Liver (tissue), 9 donors: ENCODE data around the gene FREY1. TPM values are rescaled to one million over a fixed set of nuclear protein-coding genes. Genes with fewer than 3 reads are reported as not detected.

Experiments used
- DNase-seq: peaks from one replicate; pipeline ENCODE4 v3.0.0-alpha.2; 2017; ENCODE audit warnings: low spot score
- H3K27ac ChIP-seq, 2 donors: one replicate each; pipeline ENCODE4 v1.7.0; 2013; ENCODE audit warnings: inconsistent platforms in 2 of 2, low read length in 2 of 2, control low read depth in 1 of 2, low read depth in 1 of 2, mild to moderate bottlenecking in 1 of 2
- H3K27me3 ChIP-seq, 4 donors: one replicate each; pipeline versions ENCODE4 v1.6.1 to v1.7.0; 2013; ENCODE audit warnings: low read length in 3 of 4, inconsistent platforms in 1 of 4, mild to moderate bottlenecking in 1 of 4, moderate library complexity in 1 of 4; ENCODE audit not compliant: control insufficient read depth in 4 of 4, insufficient read depth in 4 of 4
- H3K36me3 ChIP-seq, 4 donors: one replicate each; pipeline versions ENCODE4 v1.6.1 to v1.7.0; 2013; ENCODE audit warnings: low read length in 3 of 4, mild to moderate bottlenecking in 3 of 4, low read depth in 1 of 4, moderate library complexity in 1 of 4; ENCODE audit not compliant: control insufficient read depth in 4 of 4, insufficient read depth in 3 of 4
- H3K4me1 ChIP-seq, 4 donors: one replicate each; pipeline versions ENCODE4 v1.6.1 to v1.7.0; 2013; ENCODE audit warnings: low read length in 3 of 4, mild to moderate bottlenecking in 3 of 4, moderate library complexity in 1 of 4; ENCODE audit not compliant: control insufficient read depth in 4 of 4, insufficient read depth in 4 of 4
- H3K4me3 ChIP-seq, 3 donors: one replicate each; pipeline versions ENCODE4 v1.6.1 to v1.7.0; 2013; ENCODE audit warnings: low read length in 3 of 3, control low read depth in 1 of 3, low read depth in 1 of 3, mild to moderate bottlenecking in 1 of 3
- H3K9ac ChIP-seq, 2 donors: one replicate each; pipeline ENCODE4 v1.7.0; 2013; ENCODE audit warnings: low read length in 2 of 2, mild to moderate bottlenecking in 2 of 2, moderate library complexity in 2 of 2, control low read depth in 1 of 2, low read depth in 1 of 2
- H3K9me3 ChIP-seq, 4 donors: one replicate each; pipeline versions ENCODE4 v1.6.1 to v1.7.0; 2013; ENCODE audit warnings: low read length in 3 of 4; ENCODE audit not compliant: control insufficient read depth in 4 of 4
- ATF3 ChIP-seq: IDR thresholded peaks from 2 replicates; pipeline ENCODE4 v1.6.1; 2016; ENCODE audit warnings: antibody characterized with exemption
- CTCF ChIP-seq: fragments of 150-350 bp; IDR thresholded peaks from 2 replicates; pipeline ENCODE4 v1.5.1; 2017; ENCODE audit warnings: improper control_type of control experiment, low read depth, low read length; ENCODE audit not compliant: missing input control
- EGR1 ChIP-seq, 2 donors: IDR thresholded peaks; 2 replicates each; pipeline ENCODE4 v1.6.1; 2016 to 2018; ENCODE audit warnings: antibody characterized with exemption in 2 of 2, low read depth in 2 of 2
- FOXA1 ChIP-seq: IDR thresholded peaks from 2 replicates; pipeline ENCODE4 v1.6.1; 2016; ENCODE audit warnings: antibody characterized with exemption
- FOXA2 ChIP-seq: IDR thresholded peaks from 2 replicates; pipeline ENCODE4 v1.6.1; 2016; ENCODE audit warnings: antibody characterized with exemption
- GABPA ChIP-seq, 2 donors: IDR thresholded peaks in 1 of 2; conservative IDR thresholded peaks in 1 of 2; 2 replicates each; pipeline ENCODE4 v1.6.1; 2016; ENCODE audit warnings: antibody characterized with exemption in 2 of 2, mild to moderate bottlenecking in 1 of 2, moderate library complexity in 1 of 2
- HNF4A ChIP-seq, 2 donors: conservative IDR thresholded peaks; 2 replicates each; pipeline ENCODE4 v1.6.1; 2016; ENCODE audit warnings: antibody characterized with exemption in 2 of 2, mild to moderate bottlenecking in 2 of 2
- HNF4G ChIP-seq: IDR thresholded peaks from 2 replicates; pipeline ENCODE4 v1.6.1; 2016; ENCODE audit warnings: antibody characterized with exemption
- JUND ChIP-seq, 2 donors: IDR thresholded peaks; 2 replicates each; pipeline ENCODE4 v1.6.1; 2016; ENCODE audit warnings: antibody characterized with exemption in 2 of 2
- NR2F2 ChIP-seq: IDR thresholded peaks from 2 replicates; pipeline ENCODE4 v1.6.1; 2016; ENCODE audit warnings: antibody characterized with exemption
- RAD21 ChIP-seq, 2 donors: IDR thresholded peaks; 2 replicates each; pipeline ENCODE4 v1.6.1; 2016; ENCODE audit warnings: antibody characterized with exemption in 2 of 2, mild to moderate bottlenecking in 2 of 2
- SP1 ChIP-seq: IDR thresholded peaks from 2 replicates; pipeline ENCODE4 v1.6.1; 2018; ENCODE audit warnings: antibody characterized with exemption, mild to moderate bottlenecking
- TAF1 ChIP-seq: conservative IDR thresholded peaks from 2 replicates; pipeline ENCODE4 v1.6.1; 2016; ENCODE audit warnings: antibody characterized with exemption, mild to moderate bottlenecking
- YY1 ChIP-seq: IDR thresholded peaks from 2 replicates; pipeline ENCODE4 v1.6.1; 2016; ENCODE audit warnings: antibody characterized with exemption, mild to moderate bottlenecking
- ZBTB33 ChIP-seq: IDR thresholded peaks from 2 replicates; pipeline ENCODE4 v1.6.1; 2016; ENCODE audit warnings: antibody characterized with exemption
- WGBS: extraction: QIAGEN DNeasy Blood & Tissue Kit; methylation state at CpG from one replicate; pipeline ENCODE4 v1.1.7; 2013; 5-methylcytosine and 5-hydroxymethylcytosine counted together
- polyA plus RNA-seq, 2 donors: library from polyadenylated mRNA; stranded (reverse) in 1 of 2; unstranded in 1 of 2; fragments of 200-250 nt in 1 of 2; fragments of >200 nt in 1 of 2; fragmentation: Nextera tagmentation in 1 of 2; extraction: Ambion mirVana in 1 of 2; gene quantifications; one replicate each; pipeline versions ENCODE4 v1.2.1 to v1.2.3, GENCODE V29; 2013 to 2015
- total RNA-seq, 2 donors: library from RNA; depleted of rRNA; stranded (reverse); fragments of >200 nt; gene quantifications; one replicate each; pipeline ENCODE4 v1.2.3, GENCODE V29; 2014
- donor health status: healthy.
- donor health status: healthy.
- donor health status: healthy.
- donor health status: healthy.
- donor health status: healthy.

FREY1 gene
- total and polyA plus RNA-seq, 4 donors: 0.18 to 2.1 (median 0.75) TPM; not detected in 1

- H3K4me1 ChIP-seq: peaks cover 0 to 16% (median 9%) of the 10 kb centered on the region in 4 donors
- no peaks in the 10 kb centered on the region for H3K9me3 ChIP-seq
- H3K27ac ChIP-seq: no peak overlapping the region
- H3K36me3 ChIP-seq: peaks cover 4 to 36% (median 23%) of the 10 kb centered on the region in 4 donors
- H3K27me3 ChIP-seq: no peaks in the 10 kb centered on the region
- TF ChIP-seq GABPA (IDR thresholded peaks at IDR 0.05 in 1 of 2, conservative IDR thresholded peaks at IDR 0.05 in 1 of 2) (no peak), ZBTB33 (no peak)
- no peak for DNase-seq
- H3K9ac ChIP-seq: no peak overlapping the region
- H3K4me3 ChIP-seq: no peak overlapping the region
- WGBS: 95% methylated on average over 3 of the region's 3 CpGs
Measured at GRCh38 chr11:45945397-45945999, 38.4 kb upstream of the FREY1 start.

GRCh38 chr11:45942381-45942780 is 35.3 kb upstream of the FREY1 start:
- Histone ChIP-seq H3K9me3 (no peaks in the 10 kb centered on the region), H3K9ac (no peak overlapping the region), H3K4me3 (no peak overlapping the region), H3K27me3 (no peaks in the 10 kb centered on the region), H3K36me3 (peaks cover 3 to 19% (median 9%) of the 10 kb centered on the region in 4 donors), H3K4me1 (peaks cover 0 to 16% (median 7%) of the 10 kb centered on the region in 4 donors), H3K27ac (no peak overlapping the region)
- WGBS: 48% methylated on average over 4 of the region's 4 CpGs
- DNase-seq: no peak
- TF ChIP-seq HNF4A (conservative IDR thresholded peaks at IDR 0.05): peak in 1 of 2 donors; percentile 7
- no peak for TF ChIP-seq TAF1

GRCh38 chr11:45941285-45941684 is 34.2 kb upstream of the FREY1 start:
- H3K9ac ChIP-seq: no peak overlapping the region
- peaks cover 3 to 16% (median 7%) of the 10 kb centered on the region in 4 donors for H3K36me3 ChIP-seq
- TF ChIP-seq ATF3: no peak
- no peak for TF ChIP-seq HNF4G
- TF ChIP-seq JUND (IDR thresholded peaks at IDR 0.05): no peak
- no peak for TF ChIP-seq TAF1
- no peak for TF ChIP-seq YY1
- TF ChIP-seq EGR1 (IDR thresholded peaks at IDR 0.05; ENCODE audit: low read depth in 2 of 2): no peak
- TF ChIP-seq RAD21 (IDR thresholded peaks at IDR 0.05): no peak
- TF ChIP-seq SP1: no peak
- no peak for TF ChIP-seq FOXA1
- TF ChIP-seq FOXA2: no peak
- no peak for TF ChIP-seq NR2F2
- TF ChIP-seq HNF4A (conservative IDR thresholded peaks at IDR 0.05): no peak
- no peak for TF ChIP-seq CTCF
- DNase-seq: no peak
- H3K4me3 ChIP-seq: no peak overlapping the region
- H3K27ac ChIP-seq: no peak overlapping the region
- peaks cover 0 to 16% (median 7%) of the 10 kb centered on the region in 4 donors for H3K4me1 ChIP-seq
- WGBS: 96% methylated on average over 4 of the region's 4 CpGs
- no peaks in the 10 kb centered on the region for H3K9me3 ChIP-seq
- H3K27me3 ChIP-seq: no peaks in the 10 kb centered on the region
